ENCODE results near the gene SULT1A3.

DNA sequence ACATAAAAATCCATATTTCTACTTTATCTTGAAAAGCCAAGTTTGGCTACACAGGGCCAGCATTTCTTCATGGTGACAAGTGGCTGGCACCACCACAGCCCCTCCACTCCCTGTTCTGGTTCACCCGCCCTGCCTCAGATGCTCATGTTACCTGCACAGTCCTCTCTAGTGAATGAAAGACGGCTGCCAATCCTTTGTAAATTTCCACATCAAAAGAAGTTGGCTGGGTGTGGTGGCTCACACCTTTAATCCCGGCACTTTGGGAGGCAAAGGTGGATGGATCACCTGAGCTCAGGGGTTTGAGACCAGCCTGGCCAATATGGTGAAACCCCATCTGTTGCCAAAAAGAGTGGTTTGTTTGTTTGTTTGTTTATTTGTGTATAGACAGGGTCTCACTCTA, 35.5 kb upstream of the SULT1A3 start:
- TF ChIP-seq, protein P1, sequence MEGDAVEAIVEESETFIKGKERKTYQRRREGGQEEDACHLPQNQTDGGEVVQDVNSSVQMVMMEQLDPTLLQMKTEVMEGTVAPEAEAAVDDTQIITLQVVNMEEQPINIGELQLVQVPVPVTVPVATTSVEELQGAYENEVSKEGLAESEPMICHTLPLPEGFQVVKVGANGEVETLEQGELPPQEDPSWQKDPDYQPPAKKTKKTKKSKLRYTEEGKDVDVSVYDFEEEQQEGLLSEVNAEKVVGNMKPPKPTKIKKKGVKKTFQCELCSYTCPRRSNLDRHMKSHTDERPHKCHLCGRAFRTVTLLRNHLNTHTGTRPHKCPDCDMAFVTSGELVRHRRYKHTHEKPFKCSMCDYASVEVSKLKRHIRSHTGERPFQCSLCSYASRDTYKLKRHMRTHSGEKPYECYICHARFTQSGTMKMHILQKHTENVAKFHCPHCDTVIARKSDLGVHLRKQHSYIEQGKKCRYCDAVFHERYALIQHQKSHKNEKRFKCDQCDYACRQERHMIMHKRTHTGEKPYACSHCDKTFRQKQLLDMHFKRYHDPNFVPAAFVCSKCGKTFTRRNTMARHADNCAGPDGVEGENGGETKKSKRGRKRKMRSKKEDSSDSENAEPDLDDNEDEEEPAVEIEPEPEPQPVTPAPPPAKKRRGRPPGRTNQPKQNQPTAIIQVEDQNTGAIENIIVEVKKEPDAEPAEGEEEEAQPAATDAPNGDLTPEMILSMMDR (conservative IDR thresholded peaks at IDR 0.05 in 1 of 2, IDR thresholded peaks at IDR 0.05 in 1 of 2; ENCODE audit: extremely low read depth in 1 of 2, insufficient read depth in 1 of 2, low read depth in 1 of 2, low read length in 2 of 2): no peak
- no peak for TF ChIP-seq EZH2 (IDR thresholded peaks at IDR 0.05; ENCODE audit: borderline replicate concordance, low read length)
